TTC549 (cell line): Measurements from ENCODE around the gene UBE2D2.

Source experiments
- FAIRE-seq: peaks from 2 replicates; lab custom pipeline; 2012; peaks lifted over from hg19 to GRCh38; lab: Jason Lieb, UNC

UBE2D2 gene

GRCh38 chr5:139676951-139677735 is 116.0 kb downstream of the UBE2D2 start:
- no peak for FAIRE-seq
